Heart right ventricle (tissue), 16 donors: ENCODE measurements around the gene TANGO2. TPM values are rescaled to one million over a fixed set of nuclear protein-coding genes. Genes with fewer than 3 reads are reported as not detected.

Source experiments
- ATAC-seq, 8 donors: fragments of 200-7000 bp; cut with Tn5 transposase; one replicate each; pipeline ENCODE4 v1.9.1; 2020; ENCODE audit warnings: mild to moderate bottlenecking in 8 of 8, moderate library complexity in 8 of 8, moderate number of reproducible peaks in 1 of 8
- DNase-seq, 2 donors: peaks; one replicate each; pipeline ENCODE4 v3.0.0-alpha.2; 2020
- H3K27ac ChIP-seq, 10 donors: fragments of 200-600 bp; sonication (generic) in 2 of 10; one replicate each; pipeline versions ENCODE4 v1.5.0 to v1.8.0; 2020 to 2022; ENCODE audit warnings: mild to moderate bottlenecking in 3 of 10
- H3K27me3 ChIP-seq, 7 donors: fragments of 200-600 bp; one replicate each; pipeline ENCODE4 v1.8.0; 2021 to 2022; ENCODE audit warnings: mild to moderate bottlenecking in 2 of 7
- H3K36me3 ChIP-seq, 9 donors: fragments of 200-600 bp; sonication (generic) in 1 of 9; one replicate each; pipeline versions ENCODE4 v1.5.0 to v1.8.0; 2020 to 2022; ENCODE audit warnings: mild to moderate bottlenecking in 2 of 9
- H3K4me1 ChIP-seq, 9 donors: fragments of 200-600 bp; sonication (generic) in 1 of 9; one replicate each; pipeline versions ENCODE4 v1.5.0 to v1.8.0; 2020 to 2022; ENCODE audit warnings: mild to moderate bottlenecking in 4 of 9
- H3K4me3 ChIP-seq, 10 donors: fragments of 200-600 bp; sonication (generic) in 2 of 10; one replicate each; pipeline versions ENCODE4 v1.5.0 to v1.8.0; 2020 to 2022; ENCODE audit warnings: mild to moderate bottlenecking in 7 of 10, moderate library complexity in 2 of 10
- H3K9me3 ChIP-seq, 11 donors: fragments of 200-600 bp in 10 of 11; sonication (generic) in 2 of 11; one replicate each; pipeline versions ENCODE4 v1.5.0 to v1.8.0; 2013 to 2022; ENCODE audit warnings: mild to moderate bottlenecking in 2 of 11, control low read depth in 1 of 11, moderate library complexity in 1 of 11
- WGBS, 2 donors: extraction: QIAGEN DNeasy Blood & Tissue Kit; methylation state at CpG; one replicate each; pipeline ENCODE4 v1.1.7; 2013; ENCODE audit warnings: inconsistent platforms in 1 of 2; 5-methylcytosine and 5-hydroxymethylcytosine counted together
- intact Hi-C, 10 donors: fragments of 100-400 bp; cut with DNase I; formaldehyde crosslinking; loops; one replicate each; pipeline versions ENCODE4 v1.11.1 to v1.14.2; 2022
- polyA plus RNA-seq, 2 donors: library from polyadenylated mRNA; stranded (reverse); fragments of 200-250 nt; gene quantifications; one replicate each; pipeline ENCODE4 v1.2.3, GENCODE V29; 2013
- total RNA-seq, 10 donors: library from RNA; stranded (reverse); fragmentation: NEBNext Ultra II Directional in 3 of 10; extraction: Animal tissue kit (Norgen Biotek cat#: 25700) in 3 of 10; gene quantifications; one replicate each; pipeline versions ENCODE4 v1.2.1 to v1.2.4, GENCODE V29; 2021 to 2023
- TF ChIP-seq, protein P1 (sequence below), 9 donors: fragments of 200-600 bp; sonication (generic) in 2 of 9; IDR thresholded peaks; one replicate each; pipeline versions ENCODE4 v1.5.0 to v1.8.0; 2021 to 2022; ENCODE audit warnings: antibody characterized with exemption in 9 of 9, mild to moderate bottlenecking in 5 of 9, moderate library complexity in 1 of 9
- donor health status: Arrhythmogenic right ventricular cardiomyopathy.
- donor health status: ischemic (EF 13 %, LVEDD 7.1; RV severe dilation, severe dysfunction).
- donor health status: healthy with polysubstance abuse.
- donor health status: DM: no; HTN: yes; CAD: no.
- donor health status: DM: no; HTN: no; CAD: no.
- donor health status: ischemic (EF 25% LVEDD 6.9; RV normal size, moderate dysfunction).
- donor health status: ischemic (EF 25% LVEDD 5.7; RV mildly dilated, moderate dysfunction).
- donor health status: healthy.
- donor health status: DM: yes; HTN: yes; CAD: no.
- donor health status: Ischemic cardiomyopathy.
- donor health status: ischemic (EF 35%, LVEDD 5.7; RV mildly dilated, moderate dysfunction).
- donor health status: nonischemic (EF 11% LVEDD 7.7; RV severe dilation, severe dysfunction).
- donor health status: DM: yes; HTN: yes; CAD: no.
- donor health status: PGD.
- donor health status: ischemic (EF 29% LVEDD 5.4; RV normal size, mild dysfunction).
- donor health status: nonischemic (EF 23%, LVEDD 6.1; RV moderate dilation, normal function).

Gene TANGO2
- total and polyA plus RNA-seq, 12 donors, result 34.1 to 139 (median 81.0) TPM

DNA sequence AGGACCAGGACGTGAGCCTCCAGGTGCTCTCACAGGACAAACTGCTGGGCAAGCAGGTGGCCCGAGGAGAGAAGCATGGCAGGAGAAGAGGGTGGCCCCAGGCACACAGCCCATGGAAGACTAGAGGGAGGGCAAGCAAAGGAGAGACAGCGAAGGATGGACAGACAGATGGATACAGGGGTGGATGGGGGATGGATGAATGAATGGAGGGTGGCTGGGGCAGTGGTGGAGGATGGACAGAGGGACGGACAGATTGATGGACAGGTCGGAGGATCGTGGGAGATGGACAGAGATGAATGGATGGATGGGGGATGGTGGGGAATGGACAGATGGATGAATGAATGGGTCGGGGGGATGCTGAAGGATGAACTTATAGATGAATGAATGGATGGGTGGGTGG is 27.0 kb upstream of the TANGO2 start:
- TF ChIP-seq, protein P1, sequence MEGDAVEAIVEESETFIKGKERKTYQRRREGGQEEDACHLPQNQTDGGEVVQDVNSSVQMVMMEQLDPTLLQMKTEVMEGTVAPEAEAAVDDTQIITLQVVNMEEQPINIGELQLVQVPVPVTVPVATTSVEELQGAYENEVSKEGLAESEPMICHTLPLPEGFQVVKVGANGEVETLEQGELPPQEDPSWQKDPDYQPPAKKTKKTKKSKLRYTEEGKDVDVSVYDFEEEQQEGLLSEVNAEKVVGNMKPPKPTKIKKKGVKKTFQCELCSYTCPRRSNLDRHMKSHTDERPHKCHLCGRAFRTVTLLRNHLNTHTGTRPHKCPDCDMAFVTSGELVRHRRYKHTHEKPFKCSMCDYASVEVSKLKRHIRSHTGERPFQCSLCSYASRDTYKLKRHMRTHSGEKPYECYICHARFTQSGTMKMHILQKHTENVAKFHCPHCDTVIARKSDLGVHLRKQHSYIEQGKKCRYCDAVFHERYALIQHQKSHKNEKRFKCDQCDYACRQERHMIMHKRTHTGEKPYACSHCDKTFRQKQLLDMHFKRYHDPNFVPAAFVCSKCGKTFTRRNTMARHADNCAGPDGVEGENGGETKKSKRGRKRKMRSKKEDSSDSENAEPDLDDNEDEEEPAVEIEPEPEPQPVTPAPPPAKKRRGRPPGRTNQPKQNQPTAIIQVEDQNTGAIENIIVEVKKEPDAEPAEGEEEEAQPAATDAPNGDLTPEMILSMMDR (IDR thresholded peaks at IDR 0.05), result no peak
- no peaks in the 10 kb centered on the region for H3K36me3 ChIP-seq
- 93 to 96% methylated on average over 7 of the region's 7 CpGs for WGBS, 2 donors
- ATAC-seq (no peak), DNase-seq (peak in 1 of 2 donors; percentile 0)
- H3K4me3 ChIP-seq, result no peak overlapping the region
- no peaks in the 10 kb centered on the region for H3K9me3 ChIP-seq
- intact Hi-C loops, result no loop called here
- no peak overlapping the region for H3K27ac ChIP-seq
- H3K4me1 ChIP-seq, result peaks cover 13 to 53% (median 35%) of the 10 kb centered on the region in 9 donors
- H3K27me3 ChIP-seq, result no peaks in the 10 kb centered on the region

DNA sequence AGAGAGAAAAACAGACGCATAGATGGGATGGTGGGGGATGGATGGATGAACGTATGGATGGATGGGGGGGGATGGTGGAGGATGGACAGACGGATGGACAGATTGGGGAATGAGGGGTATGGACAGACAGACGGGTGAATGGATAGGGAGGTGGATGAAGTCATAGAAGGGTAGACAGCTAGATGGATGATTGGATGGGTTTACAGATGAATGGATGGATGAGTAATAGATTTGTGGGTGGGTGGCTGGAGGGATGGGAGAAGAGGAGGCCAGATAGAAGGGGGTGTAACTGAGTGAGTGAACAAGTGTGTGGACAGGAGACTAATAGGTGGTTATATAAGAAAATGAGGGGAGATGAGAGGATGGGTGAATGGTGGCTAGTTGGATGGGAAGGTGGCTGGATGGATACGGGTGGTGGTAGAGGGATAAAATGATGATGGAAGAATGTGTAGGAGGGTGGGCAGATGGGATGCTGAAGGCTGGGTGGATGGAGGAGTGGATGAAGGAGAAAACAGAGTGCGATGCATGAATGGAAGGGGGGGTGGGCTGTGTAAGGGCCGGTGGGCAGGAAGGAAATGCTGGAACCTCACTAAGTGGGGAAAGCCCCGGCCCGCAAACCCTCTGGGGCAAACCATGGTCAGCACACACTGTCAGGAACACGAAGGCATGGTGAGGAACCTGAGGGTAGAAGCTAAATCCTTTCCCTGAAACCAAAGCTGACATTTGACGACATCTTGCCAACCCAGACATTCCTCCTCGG is 25.9 kb upstream of the TANGO2 start:
- intact Hi-C loops, result no loop called here
- Histone ChIP-seq H3K36me3 (no peaks in the 10 kb centered on the region), H3K4me1 (peaks cover 21 to 61% (median 46%) of the 10 kb centered on the region in 9 donors), H3K27ac (peak overlapping the region in 2 of 10 donors; percentile 8 to 27), H3K27me3 (no peaks in the 10 kb centered on the region), H3K4me3 (no peak overlapping the region), H3K9me3 (no peaks in the 10 kb centered on the region)
- ATAC-seq (no peak), DNase-seq (no peak)
- 81 to 82% methylated on average over 12 of the region's 12 CpGs for WGBS, 2 donors
- TF ChIP-seq, protein P1 (IDR thresholded peaks at IDR 0.05), result no peak

DNA sequence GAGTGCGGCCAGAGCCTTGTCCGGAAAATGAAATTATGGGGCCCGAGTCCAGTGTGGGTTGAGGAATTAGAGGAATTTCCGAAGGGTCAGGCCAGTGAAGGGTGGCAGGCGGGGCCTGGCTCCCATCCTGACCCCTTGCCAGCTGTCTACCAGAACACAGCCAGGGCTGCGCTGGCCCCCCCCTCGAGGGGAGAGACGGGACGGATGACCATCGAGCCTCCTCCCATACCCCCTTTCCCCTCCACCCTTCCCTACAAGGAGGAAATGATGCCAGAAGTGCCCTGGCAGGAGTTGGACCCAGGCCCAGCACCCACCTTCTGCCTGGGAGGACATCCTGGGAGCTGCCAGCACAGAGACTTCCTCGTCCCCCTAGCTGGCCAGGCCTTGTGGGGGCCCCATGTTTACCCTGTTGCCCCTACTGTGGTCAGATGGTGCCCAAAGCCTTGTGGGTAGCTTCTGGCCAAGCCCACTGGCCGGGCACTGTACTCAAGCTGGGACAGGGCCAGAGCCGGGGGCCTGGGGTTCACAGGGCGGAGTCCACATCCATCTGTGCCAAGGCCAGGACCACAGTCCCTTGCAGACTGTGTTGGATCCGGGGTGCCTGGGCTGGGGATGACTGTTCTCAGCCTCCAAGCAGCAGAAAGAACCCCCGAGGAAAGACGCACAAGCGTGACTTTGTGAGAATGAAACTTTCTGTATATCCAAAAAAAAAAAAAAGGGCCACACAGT is 25.1 kb upstream of the TANGO2 start:
- H3K4me1 ChIP-seq, result peaks cover 21 to 62% (median 49%) of the 10 kb centered on the region in 9 donors
- no peak overlapping the region for H3K4me3 ChIP-seq
- 65 to 71% methylated on average over 18 of the region's 18 CpGs for WGBS, 2 donors
- TF ChIP-seq, protein P1 (IDR thresholded peaks at IDR 0.05), result no peak
- no peaks in the 10 kb centered on the region for H3K36me3 ChIP-seq
- DNase-seq, result peak in 1 of 2 donors; percentile 25
- peak overlapping the region in 4 of 10 donors; percentile 8 to 31 (median 18) for H3K27ac ChIP-seq
- intact Hi-C loops, result no loop called here
- peak in 2 of 8 donors; percentile 2 to 38 for ATAC-seq
- no peaks in the 10 kb centered on the region for H3K27me3 ChIP-seq
- H3K9me3 ChIP-seq, result no peaks in the 10 kb centered on the region

DNA sequence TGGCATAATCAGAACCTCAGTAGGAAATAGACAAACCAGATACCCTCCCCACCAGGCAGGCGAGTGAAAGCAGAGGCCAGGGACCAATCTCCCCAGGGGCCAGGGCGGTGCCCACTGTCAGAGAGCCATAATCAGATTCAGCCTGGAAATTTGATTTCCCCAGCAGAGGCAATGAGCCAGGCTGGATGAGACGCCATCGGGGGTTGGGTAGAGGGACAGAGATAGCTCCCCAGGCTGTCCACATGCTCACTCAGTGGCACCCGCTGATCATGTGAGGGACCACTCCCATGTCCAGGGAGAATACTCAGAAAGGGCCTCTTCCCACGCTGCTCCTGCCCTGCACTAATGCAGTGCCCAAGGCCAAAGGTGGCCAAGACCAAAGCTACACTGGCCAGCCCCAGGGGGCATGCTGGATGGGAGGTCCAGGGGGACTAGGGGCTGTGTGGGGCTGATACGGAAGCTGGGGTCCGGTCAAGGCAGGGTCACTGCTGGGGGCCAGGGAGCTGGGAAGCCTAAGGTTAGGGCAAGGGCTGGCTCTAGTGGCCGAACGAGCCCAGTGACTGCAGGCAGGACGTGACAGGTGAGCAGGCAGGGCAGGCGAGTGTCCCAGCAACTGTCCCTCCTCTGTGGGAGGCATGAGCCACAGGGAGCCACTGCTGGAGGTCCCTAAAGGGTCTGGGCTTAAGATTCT is 24.1 kb upstream of the TANGO2 start:
- no peak for ATAC-seq
- H3K27ac ChIP-seq, result no peak overlapping the region
- intact Hi-C loops, result no loop called here
- 84 to 86% methylated on average over 12 of the region's 12 CpGs for WGBS, 2 donors
- no peaks in the 10 kb centered on the region for H3K27me3 ChIP-seq
- H3K4me1 ChIP-seq, result peaks cover 18 to 59% (median 44%) of the 10 kb centered on the region in 9 donors
- no peaks in the 10 kb centered on the region for H3K36me3 ChIP-seq
- H3K9me3 ChIP-seq, result no peaks in the 10 kb centered on the region
- no peak overlapping the region for H3K4me3 ChIP-seq
- TF ChIP-seq, protein P1 (IDR thresholded peaks at IDR 0.05), result no peak
- peak in 1 of 2 donors; percentile 11 for DNase-seq
